Stimulated activated CD4-positive, alpha-beta T cell treated with anti-CD3 and anti-CD28 coated beads, Interleukin-1b, Interleukin-23, amount 100 ng/mL, for 24 hours (primary cell): ENCODE data around the gene PAIP2.
"Not testable (repeated sequence)": the region's sequence is repeated elsewhere in the genome, so short reads cannot be mapped to it uniquely, and the experiment has no call there.

Experiments
- DNase-seq, 4 experiments: peaks; one replicate each; pipeline ENCODE4 v3.0.0-alpha.2; 2020; ENCODE audit warnings: low read depth in 4 of 4, low spot score in 1 of 4

The PAIP2 gene

GRCh38 chr5:139315056-139315615 lies 26.5 kb upstream of the PAIP2 start:
- DNase-seq, result no peak

GRCh38 chr5:139335811-139336210 lies 5.8 kb upstream of the PAIP2 start:
- no peak for DNase-seq

GRCh38 chr5:139340051-139340450 lies 1.6 kb upstream of the PAIP2 start:
- no peak for DNase-seq

GRCh38 chr5:139341187-139341688 lies 416 bp upstream of the PAIP2 start:
- DNase-seq, result no peak

- peak in 1 of 4 experiments; percentile 76 for DNase-seq
Observed at GRCh38 chr5:139342423-139342723, 719 bp downstream of the PAIP2 start.

- no peak for DNase-seq
Observed at GRCh38 chr5:139343476-139343875, 1.8 kb downstream of the PAIP2 start.

GRCh38 chr5:139344177-139344576 lies 2.5 kb downstream of the PAIP2 start:
- DNase-seq, result no peak

- DNase-seq, result not testable (repeated sequence)
Observed at GRCh38 chr5:139345442-139345841, 3.8 kb downstream of the PAIP2 start.

- DNase-seq, result not testable (repeated sequence)
Observed at GRCh38 chr5:139347863-139348262, 6.2 kb downstream of the PAIP2 start.

- no peak for DNase-seq
Observed at GRCh38 chr5:139354186-139354585, 12.5 kb downstream of the PAIP2 start.

- DNase-seq, result not testable (repeated sequence)
Observed at GRCh38 chr5:139355900-139356299, 14.2 kb downstream of the PAIP2 start.

GRCh38 chr5:139358064-139358463 lies 16.4 kb downstream of the PAIP2 start:
- DNase-seq, result no peak

GRCh38 chr5:139360384-139360783 lies 18.7 kb downstream of the PAIP2 start:
- no peak for DNase-seq

- no peak for DNase-seq
Observed at GRCh38 chr5:139361835-139362429, 20.3 kb downstream of the PAIP2 start.

GRCh38 chr5:139363937-139364336 lies 22.3 kb downstream of the PAIP2 start:
- no peak for DNase-seq

- DNase-seq, result no peak
Observed at GRCh38 chr5:139364466-139364865, 22.8 kb downstream of the PAIP2 start.

GRCh38 chr5:139368613-139369012 lies 27.0 kb downstream of the PAIP2 start:
- DNase-seq, result no peak

GRCh38 chr5:139369181-139369580 lies 27.5 kb downstream of the PAIP2 start:
- no peak for DNase-seq

- no peak for DNase-seq
Observed at GRCh38 chr5:139371482-139372435, 30.1 kb downstream of the PAIP2 start.

GRCh38 chr5:139374909-139375308 lies 33.3 kb downstream of the PAIP2 start:
- no peak for DNase-seq

GRCh38 chr5:139376364-139376763 lies 34.7 kb downstream of the PAIP2 start:
- DNase-seq, result no peak

GRCh38 chr5:139377226-139377625 lies 35.6 kb downstream of the PAIP2 start:
- DNase-seq, result no peak
